GM12878 (cell line): Measurements from ENCODE around the gene LPAR5. TPM values are rescaled to one million over a fixed set of nuclear protein-coding genes. Genes with fewer than 3 reads are reported as not detected.
A peak's percentile ranks its signal among the peaks of the same experiment; 100 is the strongest.

Source experiments
- ATAC-seq: fragments of 200-7000 bp; cut with Tn5 transposase; 3 replicates; pipeline ENCODE4 v1.9.1; 2020; ENCODE audit warnings: mild to moderate bottlenecking, moderate library complexity
- BruUV-seq: library from RNA; stranded (reverse); fragments of 400-500 nt; replicated peaks from 2 replicates; lab custom pipeline; 2021; lab: Mats Ljungman, UMichigan
- CTCF ChIA-PET: fragments of 300-600 bp; sonication (Branson Sonifier 250); formaldehyde crosslinking; extraction: SDS; loops from one replicate; lab custom pipeline; 2021; ENCODE audit warnings: inconsistent platforms; lab: Yijun Ruan, JAX
- POLR2A ChIA-PET: fragments of 350-600 bp; formaldehyde crosslinking; extraction: SDS; loops from one replicate; lab custom pipeline; 2021; ENCODE audit warnings: inconsistent platforms; lab: Charles Lee
- RAD21 ChIA-PET: fragments of 300-600 bp; sonication (Branson Sonifier 250); formaldehyde crosslinking; loops from one replicate; lab custom pipeline; 2023; ENCODE audit warnings: antibody characterized with exemption; ENCODE audit not compliant: unreplicated experiment; lab: Charles Lee
- SMC1A ChIA-PET: fragments of 300-600 bp; sonication (Branson Sonifier 250); formaldehyde crosslinking; loops from one replicate; lab custom pipeline; 2023; ENCODE audit not compliant: unreplicated experiment, uncharacterized antibody; lab: Charles Lee
- DNase-seq: peaks from one replicate; pipeline ENCODE4 v3.0.0-alpha.2; 2011; ENCODE audit warnings: low read depth, low spot score
- FAIRE-seq: peaks from 3 replicates; lab custom pipeline; 2011; peaks lifted over from hg19 to GRCh38; lab: Jason Lieb, UNC
- H2AFZ ChIP-seq: 2 replicates; pipeline ENCODE4 v1.6.0; 2011; ENCODE audit warnings: low read depth, low read length, control low read depth; ENCODE audit not compliant: control insufficient read depth
- H3K27ac ChIP-seq: 2 replicates; pipeline ENCODE4 v1.5.1; 2011; ENCODE audit warnings: control low read depth; ENCODE audit not compliant: control insufficient read depth, insufficient read depth
- H3K27me3 ChIP-seq, 2 experiments: replicated peaks in 1 of 2; 2 replicates each; pipeline versions ENCODE4 v1.6.0 to v1.6.1; 2011; ENCODE audit warnings: low read length in 1 of 2; ENCODE audit not compliant: control insufficient read depth in 2 of 2, insufficient read depth in 2 of 2
- H3K36me3 ChIP-seq, 2 experiments: 2 replicates each; pipeline ENCODE4 v1.5.1; 2011; ENCODE audit warnings: low read length in 1 of 2; ENCODE audit not compliant: control insufficient read depth in 2 of 2, insufficient read depth in 2 of 2
- H3K4me1 ChIP-seq: 2 replicates; pipeline ENCODE4 v1.6.1; 2011; ENCODE audit warnings: mild to moderate bottlenecking, low read length, moderate library complexity, mixed read lengths; ENCODE audit not compliant: control insufficient read depth, insufficient read depth
- H3K4me2 ChIP-seq: 2 replicates; pipeline ENCODE4 v1.6.0; 2011; ENCODE audit warnings: control low read depth; ENCODE audit not compliant: control insufficient read depth, insufficient read depth
- H3K4me3 ChIP-seq: fragments of 200-600 bp; sonication (generic); 2 replicates; pipeline ENCODE4 v1.5.1; 2016
- H3K79me2 ChIP-seq: 2 replicates; pipeline ENCODE4 v1.6.0; 2011; ENCODE audit warnings: low read length; ENCODE audit not compliant: control insufficient read depth, insufficient read depth
- H3K9ac ChIP-seq: 2 replicates; pipeline ENCODE4 v1.8.0; 2011; ENCODE audit warnings: low read length, control low read depth, mixed read lengths; ENCODE audit not compliant: control insufficient read depth, insufficient read depth
- H3K9me3 ChIP-seq: replicated peaks from 3 replicates; pipeline ENCODE4 v1.5.1; 2011; ENCODE audit warnings: mild to moderate bottlenecking, low read length; ENCODE audit not compliant: control insufficient read depth, insufficient read depth
- H4K20me1 ChIP-seq: 2 replicates; pipeline ENCODE4 v1.6.0; 2011; ENCODE audit not compliant: control insufficient read depth, insufficient read depth
- CEBPB ChIP-seq, 2 experiments: fragments of 150-350 bp in 1 of 2; IDR thresholded peaks; 2 replicates each; pipeline ENCODE4 v1.6.1; 2012 to 2014; ENCODE audit warnings: low read depth in 2 of 2, low read length in 2 of 2, borderline replicate concordance in 1 of 2, inconsistent platforms in 1 of 2
- KLF5 ChIP-seq: fragments of 450-650 bp; IDR thresholded peaks from 2 replicates; pipeline ENCODE4 v1.6.1; 2014; ENCODE audit warnings: mild to moderate bottlenecking; ENCODE audit not compliant: partially characterized antibody
- MLLT1 ChIP-seq: fragments of 450-650 bp; IDR thresholded peaks from 2 replicates; pipeline ENCODE4 v1.6.1; 2016; ENCODE audit warnings: mild to moderate bottlenecking
- MTA2 ChIP-seq: fragments of 450-650 bp; IDR thresholded peaks from 2 replicates; pipeline ENCODE4 v1.6.1; 2016; ENCODE audit warnings: low read depth, mild to moderate bottlenecking, moderate library complexity
- NFXL1 ChIP-seq: fragments of 450-650 bp; IDR thresholded peaks from 2 replicates; pipeline ENCODE4 v1.6.1; 2017; ENCODE audit warnings: antibody characterized with exemption, mild to moderate bottlenecking, borderline replicate concordance
- NR2C1 ChIP-seq: fragments of 450-650 bp; IDR thresholded peaks from 2 replicates; pipeline ENCODE4 v1.6.1; 2017; ENCODE audit warnings: antibody characterized with exemption, mild to moderate bottlenecking, moderate library complexity
- RAD51 ChIP-seq: fragments of 450-650 bp; IDR thresholded peaks from 2 replicates; pipeline ENCODE4 v1.6.1; 2016; ENCODE audit warnings: moderate library complexity, mild to moderate bottlenecking, inconsistent platforms
- RELB ChIP-seq: fragments of 450-650 bp; IDR thresholded peaks from 2 replicates; pipeline ENCODE4 v1.6.1; 2017; ENCODE audit warnings: low read depth, mild to moderate bottlenecking, moderate library complexity
- SIN3A ChIP-seq: IDR thresholded peaks from 2 replicates; pipeline ENCODE4 v1.6.1; 2012; ENCODE audit warnings: low read depth, low read length, improper control_type of control experiment
- SPI1 ChIP-seq: IDR thresholded peaks from 2 replicates; pipeline ENCODE4 v1.6.1; 2011; ENCODE audit warnings: low read depth, mild to moderate bottlenecking, low read length, moderate library complexity, borderline replicate concordance; ENCODE audit not compliant: insufficient read depth
- SREBF1 ChIP-seq: IDR thresholded peaks from 2 replicates; pipeline ENCODE4 v1.6.1; 2012; ENCODE audit warnings: mild to moderate bottlenecking, low read length
- ZNF592 ChIP-seq: fragments of 450-650 bp; IDR thresholded peaks from 2 replicates; pipeline ENCODE4 v1.6.1; 2017; ENCODE audit warnings: mild to moderate bottlenecking, moderate library complexity
- ZNF622 ChIP-seq: fragments of 450-650 bp; IDR thresholded peaks from 2 replicates; pipeline ENCODE4 v1.6.1; 2017; ENCODE audit warnings: mild to moderate bottlenecking, inconsistent platforms
- WGBS: methylation state at CpG from one replicate; pipeline ENCODE4 v1.1.6; 2016; ENCODE audit warnings: low lambda C conversion rate; ENCODE audit not compliant: insufficient replicate concordance, insufficient coverage; ENCODE audit errors: missing lambda C conversion rate; 5-methylcytosine and 5-hydroxymethylcytosine counted together
- in situ Hi-C: fragments of 300-500 bp; cut with MboI; formaldehyde crosslinking; loops from 9 replicates; pipeline ENCODE4 v1.14.3; 2018; ENCODE audit warnings: mixed read lengths
- intact Hi-C: fragments of 100-400 bp; cut with micrococcal nuclease; formaldehyde crosslinking; loops from one replicate; pipeline ENCODE4 v1.14.2; 2022; ENCODE audit not compliant: unreplicated experiment
- polyA plus RNA-seq, 11 experiments: library from polyadenylated mRNA; depleted of rRNA in 4 of 11; unstranded in 6 of 11; stranded (reverse) in 5 of 11; fragments of >200 nt; fragmentation: Nextera tagmentation in 4 of 11; fragmentation: Illumina TruSeq in 1 of 11; extraction: Ambion mirVana in 4 of 11; extraction: Trizol in 1 of 11; gene quantifications; 1 replicate in 1 of 11; 2 replicates in 10 of 11; pipeline versions ENCODE4 v1.2.1 to v1.2.3, GENCODE V29; 2011 to 2016; ENCODE audit warnings: inconsistent platforms in 2 of 11, missing spikeins in 2 of 11, low read depth in 1 of 11
- total RNA-seq, 4 experiments: library from RNA; depleted of rRNA in 3 of 4; stranded (reverse); fragments of >200 nt in 3 of 4; fragmentation: Illumina TruSeq in 1 of 4; extraction: Trizol in 1 of 4; gene quantifications; 2 replicates each; pipeline versions ENCODE4 v1.2.1 to v1.2.3, GENCODE V29; 2013 to 2021

Gene LPAR5
- total and polyA plus RNA-seq, 10 of the 15 experiments (the other 5 are each of a cell fraction or from before 2014, with no cell fraction given): 1.3 to 7.9 (median 5.3) TPM

GRCh38 chr12:6626654-6627283, 9.0 kb downstream of the LPAR5 start:
- Histone ChIP-seq H3K27ac (peak overlapping the region; percentile 43; the same call in 1 of the 2 replicates), H3K4me2 (peak overlapping the region; percentile 59), H2AFZ (no peak overlapping the region), H3K9ac (no peak overlapping the region), H3K36me3 (no peaks in the 10 kb centered on the region), H3K4me3 (peak overlapping the region; percentile 60; the same call in 1 of the 2 replicates), H4K20me1 (no peaks in the 10 kb centered on the region), H3K4me1 (peaks cover 26% of the 10 kb centered on the region), H3K27me3 (no peaks in the 10 kb centered on the region), H3K9me3 (no peaks in the 10 kb centered on the region), H3K79me2 (peaks cover 10% of the 10 kb centered on the region)
- ChIA-PET POLR2A (interaction anchor here (1.0 to 2.2 kb wide), 6 partner anchors 13 to 63 kb away, joined by 3 to 10 read pairs (median 8); partner anchors contain the start of gene ZNF384), RAD21 (interaction anchor here (1.1 to 2.2 kb wide), 5 partner anchors 9 to 63 kb away, joined by 3 to 8 read pairs (median 5); partner anchors contain the start of genes LPAR5 and ZNF384), CTCF (interaction anchor here (1.0 to 2.6 kb wide), 4 partner anchors 8 to 89 kb away, joined by 4 to 7 read pairs (median 5); no protein-coding TSS in a partner anchor), SMC1A (interaction anchor here (1.8 to 3.6 kb wide), 2 partner anchors 13 to 58 kb away, joined by 7 to 13 read pairs; no protein-coding TSS in a partner anchor)
- intact Hi-C loops: loop anchor here (2.0 kb wide), 1 partner anchor 62 kb away; the partner anchor contains the start of gene ZNF384
- in situ Hi-C loops: no loop called here
- ATAC-seq (peak; percentile 67), DNase-seq (no peak), FAIRE-seq (no peak)
- WGBS: 85% methylated on average over 8 of the region's 8 CpGs
- BruUV-seq: no TSS peak
- TF ChIP-seq NR2C1 (0 out of 2 replicates have a peak, but pooled peaks have one; percentile 11), MLLT1 (no peak), NFXL1 (no peak), SPI1 (peak; percentile 51), MTA2 (peak; percentile 35; the same call in 1 of the 2 replicates), KLF5 (no peak), SIN3A (peak; percentile 53; the same call in 1 of the 2 replicates), RAD51 (0 out of 2 replicates have a peak, but pooled peaks have one; percentile 29), SREBF1 (no peak), ZNF622 (no peak), ZNF592 (no peak), CEBPB (IDR thresholded peaks at IDR 0.05; ENCODE audit: borderline replicate concordance in 1 of 2, low read depth in 2 of 2, low read length in 2 of 2) (no peak), RELB (0 out of 2 replicates have a peak, but pooled peaks have one; percentile 25)
